SK-N-SH (cell line): Measurements from ENCODE around the gene ANAPC2. TPM values are rescaled to one million over a fixed set of nuclear protein-coding genes. Genes with fewer than 3 reads are reported as not detected.

Experiments
- CTCF ChIA-PET: fragments of 300-600, 350-600 bp; formaldehyde crosslinking; extraction: SDS; loops from one replicate; lab custom pipeline; 2021; lab: Yijun Ruan, JAX
- POLR2A ChIA-PET: fragments of 350-600 bp; sonication (Branson Sonifier 250); formaldehyde crosslinking; extraction: SDS; loops from one replicate; lab custom pipeline; 2020; ENCODE audit warnings: antibody characterized with exemption, inconsistent platforms; lab: Yijun Ruan, JAX
- DNase-seq: peaks from one replicate; pipeline ENCODE4 v3.0.0; 2012
- H2AFZ ChIP-seq: fragments of 200-600 bp; sonication (generic); 2 replicates; pipeline ENCODE4 v1.8.1; 2016; ENCODE audit warnings: antibody characterized with exemption, mild to moderate bottlenecking, low read depth
- H3F3A ChIP-seq: fragments of 200-600 bp; sonication (generic); replicated peaks from 2 replicates; pipeline ENCODE3; 2016; ENCODE audit warnings: antibody characterized with exemption, mild to moderate bottlenecking; ENCODE audit not compliant: insufficient read depth
- H3K27ac ChIP-seq, 2 experiments: fragments of 200-500 bp in 1 of 2; fragments of 200-600 bp in 1 of 2; sonication (Bioruptor generic) in 1 of 2; sonication (generic), shearing (Covaris generic) in 1 of 2; 2 replicates each; pipeline versions ENCODE4 v1.5.1 to v1.6.1; 2014 to 2016; ENCODE audit warnings: low read depth in 2 of 2, inconsistent platforms in 1 of 2, low read length in 1 of 2, mild to moderate bottlenecking in 1 of 2, mixed read lengths in 1 of 2
- H3K27me3 ChIP-seq: fragments of 200-600 bp; sonication (generic), shearing (Covaris generic); 2 replicates; pipeline ENCODE4 v1.6.1; 2016; ENCODE audit warnings: mixed run types; ENCODE audit not compliant: insufficient read depth
- H3K36me3 ChIP-seq, 2 experiments: fragments of 200-500 bp in 1 of 2; fragments of 200-600 bp in 1 of 2; sonication (Bioruptor generic) in 1 of 2; sonication (generic) in 1 of 2; replicated peaks in 1 of 2; 2 replicates each; pipeline versions ENCODE3 to v1.5.1; 2014 to 2016; ENCODE audit warnings: low read length in 1 of 2, mild to moderate bottlenecking in 1 of 2; ENCODE audit not compliant: insufficient read depth in 2 of 2, control insufficient read depth in 1 of 2
- H3K4me1 ChIP-seq, 2 experiments: fragments of 200-500 bp in 1 of 2; fragments of 200-600 bp in 1 of 2; sonication (Bioruptor generic) in 1 of 2; sonication (generic), shearing (Covaris generic) in 1 of 2; 2 replicates each; pipeline versions ENCODE4 v1.5.1 to v1.6.1; 2014 to 2016; ENCODE audit warnings: low read depth in 1 of 2, low read length in 1 of 2, mixed run types in 1 of 2; ENCODE audit not compliant: insufficient read depth in 2 of 2, control insufficient read depth in 1 of 2
- H3K4me2 ChIP-seq: fragments of 200-600 bp; sonication (generic), shearing (Covaris generic); 2 replicates; pipeline ENCODE4 v1.6.1; 2017; ENCODE audit warnings: mixed run types
- H3K4me3 ChIP-seq, 2 experiments: fragments of 200-500 bp in 1 of 2; fragments of 200-600 bp in 1 of 2; sonication (Bioruptor generic) in 1 of 2; sonication (generic), shearing (Covaris generic) in 1 of 2; 2 replicates each; pipeline versions ENCODE4 v1.5.1 to v1.8.1; 2014 to 2016; ENCODE audit warnings: low read depth in 2 of 2, inconsistent platforms in 1 of 2, low read length in 1 of 2, mild to moderate bottlenecking in 1 of 2, mixed read lengths in 1 of 2, moderate library complexity in 1 of 2
- H3K79me2 ChIP-seq: fragments of 200-600 bp; sonication (generic); 2 replicates; pipeline ENCODE4 v1.8.1; 2017; ENCODE audit warnings: mild to moderate bottlenecking; ENCODE audit not compliant: insufficient read depth
- H3K9ac ChIP-seq: fragments of 200-600 bp; sonication (generic); 2 replicates; pipeline ENCODE4 v1.6.1; 2017; ENCODE audit warnings: mixed run types
- H3K9me2 ChIP-seq: fragments of 200-600 bp; sonication (generic); 2 replicates; pipeline ENCODE4 v1.6.1; 2017; ENCODE audit warnings: mixed run types
- H3K9me3 ChIP-seq: fragments of 200-600 bp; sonication (generic); 2 replicates; pipeline ENCODE4 v1.6.1; 2017; ENCODE audit warnings: mixed run types, mild to moderate bottlenecking, moderate library complexity
- H4K20me1 ChIP-seq: fragments of 200-600 bp; sonication (generic); 2 replicates; pipeline ENCODE4 v1.6.1; 2017; ENCODE audit warnings: mild to moderate bottlenecking, mixed run types; ENCODE audit not compliant: insufficient read depth
- EZH2phosphoT487 ChIP-seq: fragments of 200-600 bp; sonication (generic); IDR thresholded peaks from 2 replicates; pipeline ENCODE4 v1.6.1; 2017; ENCODE audit warnings: low read depth, mixed run types, mild to moderate bottlenecking, antibody characterized with exemption, moderate library complexity, borderline replicate concordance
- FOXM1 ChIP-seq: IDR thresholded peaks from 2 replicates; pipeline ENCODE4 v1.4.0; 2012; ENCODE audit warnings: low read depth, mild to moderate bottlenecking
- GABPA ChIP-seq: IDR thresholded peaks from 2 replicates; pipeline ENCODE4 v1.4.0; 2012; ENCODE audit warnings: low read depth, mild to moderate bottlenecking
- JUND ChIP-seq: IDR thresholded peaks from 2 replicates; pipeline ENCODE4 v1.4.0; 2012
- MEF2A ChIP-seq: IDR thresholded peaks from 2 replicates; pipeline ENCODE4 v1.4.0; 2012; ENCODE audit warnings: low read depth, borderline replicate concordance
- MXI1 ChIP-seq: IDR thresholded peaks from 2 replicates; pipeline ENCODE4 v1.6.1; 2012; ENCODE audit warnings: mild to moderate bottlenecking, low read depth, low read length, improper control_type of control experiment
- NFIC ChIP-seq: IDR thresholded peaks from 2 replicates; pipeline ENCODE4 v1.4.0; 2012; ENCODE audit warnings: borderline replicate concordance
- NRF1 ChIP-seq: IDR thresholded peaks from 2 replicates; pipeline ENCODE4 v1.6.1; 2012; ENCODE audit warnings: low read depth, mild to moderate bottlenecking, low read length
- RAD21 ChIP-seq: IDR thresholded peaks from 2 replicates; pipeline ENCODE4 v1.6.1; 2012; ENCODE audit warnings: mild to moderate bottlenecking, low read length
- RCOR1 ChIP-seq: fragments of 150-350 bp; IDR thresholded peaks from 2 replicates; pipeline ENCODE4 v1.6.1; 2017; ENCODE audit warnings: antibody characterized with exemption, low read length
- RFX5 ChIP-seq: IDR thresholded peaks from 2 replicates; pipeline ENCODE4 v1.6.1; 2012; ENCODE audit warnings: mild to moderate bottlenecking, improper control_type of control experiment, low read length
- RXRA ChIP-seq: IDR thresholded peaks from 2 replicates; pipeline ENCODE4 v1.4.0; 2012; ENCODE audit warnings: low read depth, mild to moderate bottlenecking, borderline replicate concordance
- TAF1 ChIP-seq: IDR thresholded peaks from 2 replicates; pipeline ENCODE4 v1.6.1; 2012; ENCODE audit warnings: low read depth, mild to moderate bottlenecking, low read length, moderate library complexity, borderline replicate concordance
- TCF12 ChIP-seq: IDR thresholded peaks from 2 replicates; pipeline ENCODE4 v1.4.0; 2012
- USF1 ChIP-seq: IDR thresholded peaks from 2 replicates; pipeline ENCODE4 v1.4.0; 2012; ENCODE audit warnings: low read depth, borderline replicate concordance
- YY1 ChIP-seq: IDR thresholded peaks from 2 replicates; pipeline ENCODE4 v1.4.0; 2012; ENCODE audit warnings: low read depth, mild to moderate bottlenecking
- WGBS: methylation state at CpG from one replicate; pipeline ENCODE4 v1.1.6; 2017; ENCODE audit warnings: low lambda C conversion rate; 5-methylcytosine and 5-hydroxymethylcytosine counted together
- polyA plus RNA-seq, 3 experiments: library from polyadenylated mRNA; depleted of rRNA; stranded (reverse); fragments of >200 nt; gene quantifications; 2 replicates each; pipeline ENCODE4 v1.2.3, GENCODE V29; 2012
- TF ChIP-seq, protein P1 (sequence below): fragments of 150-350 bp; IDR thresholded peaks from 2 replicates; pipeline ENCODE4 v1.6.1; 2017; ENCODE audit warnings: antibody characterized with exemption, low read length, low read depth, borderline replicate concordance
- TF ChIP-seq, protein P2 (sequence below): fragments of 150-350 bp; IDR thresholded peaks from 2 replicates; pipeline ENCODE4 v1.6.1; 2016; ENCODE audit warnings: mild to moderate bottlenecking, low read depth, low read length
- TF ChIP-seq, protein P3 (sequence below): IDR thresholded peaks from 2 replicates; pipeline ENCODE4 v1.4.0; 2012; ENCODE audit warnings: low read depth

The ANAPC2 gene
- polyA plus RNA-seq, 1 of the 3 experiments (the other 2 are of a cell fraction): 35.1 TPM

DNA sequence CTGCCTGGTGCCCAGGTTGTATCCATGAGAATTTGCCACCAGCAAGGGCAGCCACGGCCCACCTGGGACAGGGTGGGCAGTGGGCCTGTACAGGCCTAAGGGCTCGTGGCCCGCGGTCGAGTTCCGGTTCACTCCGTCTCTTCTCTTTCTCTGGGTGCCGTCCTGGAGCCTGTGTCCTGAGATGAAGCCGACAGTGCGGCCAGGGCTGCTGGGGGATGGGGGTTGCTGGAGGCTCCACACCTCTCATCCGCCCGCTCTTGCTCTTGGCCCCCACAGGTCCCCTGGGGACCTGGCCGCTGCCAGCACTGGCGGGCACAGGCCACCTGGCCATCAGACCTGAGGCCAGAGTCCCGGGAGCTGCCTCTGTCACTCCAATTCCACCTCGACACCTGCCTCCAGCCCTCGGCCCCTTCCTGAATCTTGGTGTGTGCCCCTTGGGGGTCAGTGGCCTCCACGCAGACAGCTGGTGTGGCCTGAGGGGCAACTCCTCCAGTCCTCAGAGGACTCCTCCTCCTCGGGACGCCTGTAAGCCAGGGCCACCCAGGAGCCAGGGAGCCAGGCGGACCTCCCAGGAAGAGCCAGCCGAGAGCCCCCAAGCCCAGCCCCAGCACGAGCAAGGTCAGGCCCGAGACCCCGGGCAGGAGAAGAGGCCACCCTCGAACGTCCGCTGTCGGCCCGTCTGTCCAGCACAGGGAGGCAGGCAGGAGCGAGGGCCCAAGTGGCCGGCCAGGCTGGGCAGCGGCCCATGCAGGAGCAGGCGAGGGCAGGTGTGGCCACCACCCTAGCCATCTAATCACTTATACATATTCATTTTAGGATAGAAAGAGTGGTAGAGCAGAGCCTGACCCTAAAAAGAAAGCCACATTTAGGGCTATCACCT lies 23.8 kb downstream of the ANAPC2 start:
- WGBS: 80% methylated on average over 30 of the region's 34 CpGs
- Histone ChIP-seq H2AFZ (no peak overlapping the region), H3K27ac (no peak overlapping the region), H3K4me3 (no peak overlapping the region), H3K9ac (no peak overlapping the region), H3K36me3 (no peaks in the 10 kb centered on the region), H3K9me3 (no peaks in the 10 kb centered on the region), H3K27me3 (peaks cover 30% of the 10 kb centered on the region), H4K20me1 (no peaks in the 10 kb centered on the region), H3F3A (no peaks in the 10 kb centered on the region), H3K4me1 (peaks cover 0 to 3% of the 10 kb centered on the region in 2 experiments; a peak in 1 of 4 replicates), H3K79me2 (no peaks in the 10 kb centered on the region), H3K9me2 (no peaks in the 10 kb centered on the region), H3K4me2 (no peak overlapping the region)
- ChIA-PET CTCF (no interaction called here), POLR2A (no interaction called here)
- no peak for DNase-seq
- no peak for TF ChIP-seq TCF12
- TF ChIP-seq, protein P1, sequence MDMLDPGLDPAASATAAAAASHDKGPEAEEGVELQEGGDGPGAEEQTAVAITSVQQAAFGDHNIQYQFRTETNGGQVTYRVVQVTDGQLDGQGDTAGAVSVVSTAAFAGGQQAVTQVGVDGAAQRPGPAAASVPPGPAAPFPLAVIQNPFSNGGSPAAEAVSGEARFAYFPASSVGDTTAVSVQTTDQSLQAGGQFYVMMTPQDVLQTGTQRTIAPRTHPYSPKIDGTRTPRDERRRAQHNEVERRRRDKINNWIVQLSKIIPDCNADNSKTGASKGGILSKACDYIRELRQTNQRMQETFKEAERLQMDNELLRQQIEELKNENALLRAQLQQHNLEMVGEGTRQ: no peak
- no peak for TF ChIP-seq GABPA
- no peak for TF ChIP-seq NFIC
- TF ChIP-seq, protein P2, sequence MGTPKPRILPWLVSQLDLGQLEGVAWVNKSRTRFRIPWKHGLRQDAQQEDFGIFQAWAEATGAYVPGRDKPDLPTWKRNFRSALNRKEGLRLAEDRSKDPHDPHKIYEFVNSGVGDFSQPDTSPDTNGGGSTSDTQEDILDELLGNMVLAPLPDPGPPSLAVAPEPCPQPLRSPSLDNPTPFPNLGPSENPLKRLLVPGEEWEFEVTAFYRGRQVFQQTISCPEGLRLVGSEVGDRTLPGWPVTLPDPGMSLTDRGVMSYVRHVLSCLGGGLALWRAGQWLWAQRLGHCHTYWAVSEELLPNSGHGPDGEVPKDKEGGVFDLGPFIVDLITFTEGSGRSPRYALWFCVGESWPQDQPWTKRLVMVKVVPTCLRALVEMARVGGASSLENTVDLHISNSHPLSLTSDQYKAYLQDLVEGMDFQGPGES: no peak
- no peak for TF ChIP-seq YY1
- no peak for TF ChIP-seq JUND
- no peak for TF ChIP-seq USF1
- TF ChIP-seq TAF1: no peak
- TF ChIP-seq RXRA: no peak
- TF ChIP-seq NRF1: no peak
- TF ChIP-seq RFX5: no peak
- TF ChIP-seq FOXM1: no peak
- no peak for TF ChIP-seq MXI1
- TF ChIP-seq RCOR1: no peak

- ChIA-PET POLR2A (no interaction called here), CTCF (interaction anchor here (1.1 kb wide), 1 partner anchor 9 kb away, joined by 3 read pairs; no protein-coding TSS in a partner anchor)
- H3K36me3 ChIP-seq: no peaks in the 10 kb centered on the region
- TF ChIP-seq, protein P3, sequence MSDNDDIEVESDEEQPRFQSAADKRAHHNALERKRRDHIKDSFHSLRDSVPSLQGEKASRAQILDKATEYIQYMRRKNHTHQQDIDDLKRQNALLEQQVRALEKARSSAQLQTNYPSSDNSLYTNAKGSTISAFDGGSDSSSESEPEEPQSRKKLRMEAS: no peak
- TF ChIP-seq EZH2phosphoT487 (no peak), RAD21 (no peak), MEF2A (no peak), NFIC (no peak)
- no peaks in the 10 kb centered on the region for H3F3A ChIP-seq
- H3K9ac ChIP-seq: no peak overlapping the region
- no peak overlapping the region for H3K4me2 ChIP-seq
- no peak for DNase-seq
- peaks cover 27% of the 10 kb centered on the region for H3K27me3 ChIP-seq
- no peaks in the 10 kb centered on the region for H4K20me1 ChIP-seq
- no peaks in the 10 kb centered on the region for H3K9me3 ChIP-seq
- no peaks in the 10 kb centered on the region for H3K9me2 ChIP-seq
- H3K4me1 ChIP-seq: peaks cover 0 to under 1% of the 10 kb centered on the region in 2 experiments; a peak in 1 of 4 replicates
- WGBS: 87% methylated on average over 6 of the region's 22 CpGs
- H3K79me2 ChIP-seq: no peaks in the 10 kb centered on the region
- H2AFZ ChIP-seq: no peak overlapping the region
- no peak overlapping the region for H3K4me3 ChIP-seq
- no peak overlapping the region for H3K27ac ChIP-seq
These were observed 24.6 kb downstream of the ANAPC2 start for GRCh38 chr9:137163805-137164204.
